ENCODE measurements around the gene MYO5C. TPM values are rescaled to one million over a fixed set of nuclear protein-coding genes. Genes with fewer than 3 reads are reported as not detected.

MYO5C gene
- total RNA-seq, 2 experiments from 2014 or later = 0.42 to 0.69 TPM

DNA sequence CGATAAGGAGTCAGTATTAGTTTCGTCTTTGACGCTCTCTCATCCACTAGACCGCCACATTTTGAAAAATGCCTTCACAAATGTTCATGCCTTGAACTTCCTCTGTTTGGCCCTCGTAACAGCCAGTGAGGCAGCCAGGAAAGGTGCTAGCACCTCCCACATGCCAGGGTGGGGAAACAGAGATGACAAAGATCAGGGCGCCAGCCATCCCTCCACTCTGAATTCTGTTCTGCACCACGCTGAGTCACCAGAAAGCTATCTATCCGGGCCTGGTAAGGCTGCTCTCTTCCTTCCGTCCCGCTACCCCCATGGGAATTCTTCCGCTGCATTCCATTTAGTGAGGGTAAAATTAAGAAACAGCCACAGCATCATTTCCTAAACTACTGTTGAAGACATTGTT, 151.7 kb downstream of the MYO5C start:
- no peak for DNase-seq
- ChIA-PET CTCF (interaction anchor here (1.7 to 2.7 kb wide), 2 partner anchors 10 to 21 kb away, joined by 4 to 7 read pairs; no protein-coding TSS in a partner anchor), POLR2A (no interaction called here)
- Mint-ChIP-seq H3K4me1 (no peaks in the 10 kb centered on the region), H3K27ac (no peak overlapping the region), H3K4me3 (no peak overlapping the region), H3K36me3 (ENCODE audit: low read depth) (peaks cover 24% of the 10 kb centered on the region), H3K9me3 (ENCODE audit: low read depth) (no peaks in the 10 kb centered on the region), H3K27me3 (no peaks in the 10 kb centered on the region)
- ATAC-seq = no peak
- intact Hi-C loops (cut with DNase I, micrococcal nuclease) = no loop called here

Small RNA genes lying within 50 kb of the gene (microRNA-seq; reads per million reads assigned to microRNA genes)
- not detected for gene MIR1266 (ENCODE audit: borderline replicate concordance)

Other genes with a start within 250 kb of the MYO5C start
- gene BCL2L10, start 183.0 kb downstream of the MYO5C start, total RNA-seq = not detected
- gene GNB5, start 104.4 kb downstream of the MYO5C start, total RNA-seq = 10 to 100 TPM; 11.8 to 19.6 TPM
- gene MYO5A, start 233.1 kb upstream of the MYO5C start, total RNA-seq = 10 to 100 TPM; 22.5 TPM